IPS-15b (cell line): ENCODE data around the gene CCL16.
"Not testable (repeated sequence)": the region's sequence is repeated elsewhere in the genome, so short reads cannot be mapped to it uniquely, and the experiment has no call there.

Source experiments
- H3K27me3 ChIP-seq: one replicate; pipeline ENCODE4 v1.6.1; 2013; ENCODE audit warnings: low read length; ENCODE audit not compliant: control insufficient read depth, insufficient read depth
- H3K36me3 ChIP-seq: one replicate; pipeline ENCODE4 v1.6.1; 2013; ENCODE audit warnings: low read length; ENCODE audit not compliant: control insufficient read depth, insufficient read depth
- H3K4me1 ChIP-seq: one replicate; pipeline ENCODE4 v1.6.1; 2013; ENCODE audit warnings: mild to moderate bottlenecking, low read length; ENCODE audit not compliant: control insufficient read depth, insufficient read depth
- H3K4me3 ChIP-seq: one replicate; pipeline ENCODE4 v1.5.1; 2013; ENCODE audit warnings: low read depth, low read length
- H3K9ac ChIP-seq: one replicate; pipeline ENCODE4 v1.6.1; 2013; ENCODE audit warnings: low read depth, mild to moderate bottlenecking, low read length
- H3K9me3 ChIP-seq: one replicate; pipeline ENCODE4 v1.6.1; 2013; ENCODE audit warnings: mild to moderate bottlenecking, low read length; ENCODE audit not compliant: control insufficient read depth, insufficient read depth

The CCL16 gene

GRCh38 chr17:36004594-36005108 lies 23.4 kb upstream of the CCL16 start:
- H3K9me3 ChIP-seq = no peaks in the 10 kb centered on the region
- H3K9ac ChIP-seq = no peak overlapping the region
- H3K36me3 ChIP-seq = no peaks in the 10 kb centered on the region
- H3K4me3 ChIP-seq = no peak overlapping the region
- no peaks in the 10 kb centered on the region for H3K4me1 ChIP-seq
- H3K27me3 ChIP-seq = no peaks in the 10 kb centered on the region

GRCh38 chr17:36002631-36003030 lies 21.3 kb upstream of the CCL16 start:
- H3K9ac ChIP-seq = no peak overlapping the region
- H3K4me3 ChIP-seq = no peak overlapping the region
- H3K36me3 ChIP-seq = no peaks in the 10 kb centered on the region
- no peaks in the 10 kb centered on the region for H3K9me3 ChIP-seq
- no peaks in the 10 kb centered on the region for H3K4me1 ChIP-seq
- H3K27me3 ChIP-seq = no peaks in the 10 kb centered on the region

GRCh38 chr17:36001862-36002603 lies 20.7 kb upstream of the CCL16 start:
- Histone ChIP-seq H3K4me1 (no peaks in the 10 kb centered on the region), H3K9me3 (no peaks in the 10 kb centered on the region), H3K27me3 (no peaks in the 10 kb centered on the region), H3K36me3 (no peaks in the 10 kb centered on the region), H3K4me3 (no peak overlapping the region), H3K9ac (no peak overlapping the region)

GRCh38 chr17:36001110-36001771 lies 19.9 kb upstream of the CCL16 start, which contains the start of gene CCL15:
Gene CCL15 (minus strand): TSS chr17:36001553. CDS start chr17:36001492, 61 bp downstream.
- Histone ChIP-seq H3K9me3 (no peaks in the 10 kb centered on the region), H3K4me1 (no peaks in the 10 kb centered on the region), H3K9ac (no peak within 1 kb of the TSS), H3K27me3 (no peaks in the 10 kb centered on the region), H3K4me3 (no peak within 1 kb of the TSS), H3K36me3 (no peaks in the 10 kb centered on the region)

GRCh38 chr17:36000732-36001109 lies 19.4 kb upstream of the CCL16 start:
- no peaks in the 10 kb centered on the region for H3K27me3 ChIP-seq
- H3K4me3 ChIP-seq = no peak overlapping the region
- H3K36me3 ChIP-seq = no peaks in the 10 kb centered on the region
- H3K9ac ChIP-seq = no peak overlapping the region
- no peaks in the 10 kb centered on the region for H3K4me1 ChIP-seq
- no peaks in the 10 kb centered on the region for H3K9me3 ChIP-seq

DNA sequence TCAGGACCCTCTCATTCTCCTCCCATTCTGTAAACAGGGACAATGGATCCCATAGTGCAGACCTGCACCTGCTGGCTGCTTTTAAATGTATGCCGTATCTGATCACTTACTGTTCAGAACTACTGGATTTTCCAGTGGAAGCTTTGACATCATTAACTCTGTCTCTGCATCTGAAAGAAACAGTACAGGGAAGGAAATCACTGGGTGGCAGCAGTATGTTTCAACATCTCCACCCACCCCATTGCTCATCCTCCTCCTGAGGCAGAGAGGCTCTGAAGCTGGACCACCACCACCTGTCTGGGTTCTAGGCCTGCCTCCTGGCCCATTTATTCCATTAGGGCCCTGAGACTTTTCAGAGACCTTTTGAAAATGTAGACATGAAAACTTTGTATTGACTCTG lies 17.5 kb upstream of the CCL16 start:
- no peak overlapping the region for H3K4me3 ChIP-seq
- H3K4me1 ChIP-seq = no peaks in the 10 kb centered on the region
- H3K36me3 ChIP-seq = no peaks in the 10 kb centered on the region
- H3K9me3 ChIP-seq = no peaks in the 10 kb centered on the region
- H3K27me3 ChIP-seq = no peaks in the 10 kb centered on the region
- no peak overlapping the region for H3K9ac ChIP-seq

DNA sequence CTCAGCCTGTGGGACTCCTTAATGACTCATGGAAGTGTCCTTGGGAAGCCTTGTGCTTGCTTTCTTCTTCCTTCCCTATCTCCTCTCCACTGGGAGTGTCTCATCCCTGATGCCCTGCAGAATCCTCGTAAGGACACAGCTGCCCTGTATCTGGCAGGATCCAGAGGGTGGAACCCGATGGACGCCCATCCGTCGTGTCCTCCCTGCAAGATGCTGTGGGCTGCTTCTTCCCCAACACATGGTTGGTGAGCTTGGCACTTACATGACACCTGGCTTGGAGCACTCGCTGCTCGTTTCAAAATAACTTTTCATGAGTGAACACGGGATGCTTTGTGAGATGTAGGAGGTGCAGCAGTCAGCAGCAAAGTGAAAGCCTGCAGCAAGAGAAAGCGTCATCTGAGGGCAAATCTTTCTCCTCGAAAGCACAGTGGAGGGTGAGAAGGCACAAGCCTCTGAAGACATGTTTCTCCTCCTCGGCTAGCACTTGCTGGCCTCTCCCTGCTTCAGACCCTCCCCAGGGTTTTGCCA lies 16.8 kb upstream of the CCL16 start:
- H3K9ac ChIP-seq = no peak overlapping the region
- H3K36me3 ChIP-seq = no peaks in the 10 kb centered on the region
- no peaks in the 10 kb centered on the region for H3K27me3 ChIP-seq
- no peak overlapping the region for H3K4me3 ChIP-seq
- no peaks in the 10 kb centered on the region for H3K9me3 ChIP-seq
- no peaks in the 10 kb centered on the region for H3K4me1 ChIP-seq

- H3K9ac ChIP-seq, H3K9me3 ChIP-seq, H3K36me3 ChIP-seq, H3K27me3 ChIP-seq, H3K4me1 ChIP-seq, H3K4me3 ChIP-seq: not testable (repeated sequence)
These were observed 14.0 kb upstream of the CCL16 start for GRCh38 chr17:35995346-35995745.

DNA sequence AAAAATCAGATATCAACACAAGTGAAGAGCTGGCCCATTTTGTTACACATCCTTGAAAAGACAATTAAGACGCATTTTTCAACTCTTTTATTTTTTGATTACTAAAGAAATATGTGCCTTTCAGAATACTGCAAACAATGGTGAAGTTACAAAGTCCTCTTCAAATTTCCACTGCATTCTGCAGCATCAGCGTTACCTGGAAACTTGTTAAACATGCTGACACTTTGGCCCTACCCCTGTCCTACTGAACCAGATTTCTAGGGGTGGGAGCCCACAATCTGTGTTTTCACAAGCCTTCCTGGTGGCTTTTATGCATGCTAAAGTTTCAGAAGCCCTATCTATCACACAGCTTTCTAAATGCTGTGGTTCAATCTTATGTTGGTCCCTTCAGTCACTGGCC lies 9.8 kb upstream of the CCL16 start:
- H3K27me3 ChIP-seq = no peaks in the 10 kb centered on the region
- H3K4me1 ChIP-seq = no peaks in the 10 kb centered on the region
- no peak overlapping the region for H3K4me3 ChIP-seq
- no peaks in the 10 kb centered on the region for H3K9me3 ChIP-seq
- H3K36me3 ChIP-seq = no peaks in the 10 kb centered on the region
- no peak overlapping the region for H3K9ac ChIP-seq

DNA sequence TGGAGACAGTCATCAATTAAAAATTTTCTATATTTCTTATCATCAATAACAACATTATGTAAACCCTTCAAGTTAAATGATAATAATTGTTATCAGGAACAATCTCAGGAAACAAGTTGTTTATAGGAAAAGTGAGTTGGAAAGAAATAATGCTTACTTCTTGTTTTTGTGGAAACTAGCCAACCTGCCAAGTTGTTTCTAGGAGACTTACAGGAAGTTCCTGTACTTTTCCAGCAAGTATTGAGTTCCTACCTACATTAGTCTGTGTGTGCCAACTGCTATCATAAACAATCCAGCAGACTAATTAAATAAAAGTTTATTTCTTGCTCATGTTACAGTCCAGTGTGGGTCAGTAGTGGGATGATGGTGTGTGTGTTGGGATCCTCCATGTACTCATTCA lies 6.9 kb upstream of the CCL16 start:
- H3K4me3 ChIP-seq = no peak overlapping the region

DNA sequence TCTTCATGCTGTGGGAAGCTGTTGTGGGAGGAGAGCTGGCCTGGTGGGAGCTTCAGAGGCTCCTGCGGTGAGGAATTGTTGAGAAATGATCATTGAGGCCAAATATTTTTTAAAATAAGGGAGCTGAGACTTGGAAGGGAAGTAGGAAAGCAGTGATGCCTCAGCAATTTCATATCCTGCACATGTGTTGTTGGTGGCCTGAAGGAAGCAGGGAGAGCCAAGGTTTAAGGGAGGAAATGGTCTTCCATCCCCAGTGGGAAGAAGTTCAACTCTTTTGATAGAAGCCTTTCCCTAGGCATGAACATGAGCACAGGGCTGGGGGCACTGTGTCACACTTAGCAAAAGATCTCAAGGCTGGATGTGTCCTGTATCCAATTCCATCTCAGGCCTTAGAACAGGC lies 5.3 kb upstream of the CCL16 start, which contains the start of gene CCL14:
Gene CCL14, minus strand, starts transcription at position 87 of the 400 bp plus-strand sequence. Its CDS starts 80 bp downstream, at position 7.
- Histone ChIP-seq H3K4me3 (no peak within 1 kb of the TSS), H3K4me1 (no peaks in the 10 kb centered on the region), H3K9me3 (no peaks in the 10 kb centered on the region), H3K9ac (no peak within 1 kb of the TSS), H3K36me3 (no peaks in the 10 kb centered on the region), H3K27me3 (no peaks in the 10 kb centered on the region)

More for the DNA sequence above, 6.9 kb upstream of the CCL16 start:
- Histone ChIP-seq H3K9ac (no peak overlapping the region), H3K27me3 (no peaks in the 10 kb centered on the region), H3K36me3 (no peaks in the 10 kb centered on the region), H3K9me3 (no peaks in the 10 kb centered on the region), H3K4me1 (no peaks in the 10 kb centered on the region)

GRCh38 chr17:35984140-35984539 lies 2.8 kb upstream of the CCL16 start:
- Histone ChIP-seq H3K9me3 (no peaks in the 10 kb centered on the region), H3K4me3 (no peak overlapping the region), H3K27me3 (no peaks in the 10 kb centered on the region), H3K4me1 (no peaks in the 10 kb centered on the region), H3K36me3 (no peaks in the 10 kb centered on the region), H3K9ac (no peak overlapping the region)
